DOHH2 (cell line): ENCODE data around the gene PLEKHM3.

Source experiments
- CTCF ChIP-seq: fragments of 200-600 bp; sonication (generic); IDR thresholded peaks from one replicate; pipeline ENCODE4 v1.5.1; 2014; ENCODE audit warnings: antibody characterized with exemption, mild to moderate bottlenecking, low read depth, low read length; ENCODE audit not compliant: poor library complexity, severe bottlenecking
- EZH2phosphoT487 ChIP-seq: fragments of 200-600 bp; sonication (generic); IDR thresholded peaks from 2 replicates; pipeline ENCODE4 v1.6.1; 2017; ENCODE audit warnings: borderline replicate concordance, mild to moderate bottlenecking, antibody characterized with exemption, low read length, moderate library complexity, mixed read lengths

GRCh38 chr2:207839028-207839427 lies 186.3 kb downstream of the PLEKHM3 start:
- TF ChIP-seq CTCF (no peak), EZH2phosphoT487 (no peak)
